PC-9 (cell line): Measurements from ENCODE around the gene ARSI. TPM values are rescaled to one million over a fixed set of nuclear protein-coding genes. Genes with fewer than 3 reads are reported as not detected.

ENCODE experiments used
- BruUV-seq: library from RNA; stranded (reverse); fragments of 400-500 nt; replicated peaks from 2 replicates; lab custom pipeline; 2021; lab: Mats Ljungman, UMichigan
- CTCF ChIA-PET: fragments of 300-600 bp; sonication (Branson Sonifier 250); formaldehyde crosslinking; loops from one replicate; lab custom pipeline; 2022; ENCODE audit warnings: antibody characterized with exemption; lab: Charles Lee
- POLR2A ChIA-PET: fragments of 300-600 bp; sonication (Branson Sonifier 250); formaldehyde crosslinking; loops from one replicate; lab custom pipeline; 2022; ENCODE audit warnings: antibody characterized with exemption; ENCODE audit not compliant: unreplicated experiment; lab: Charles Lee
- DNase-seq, 2 experiments: peaks; one replicate each; pipeline versions ENCODE4 v3.0.0 to v3.0.0-alpha.2; 2015 to 2022; ENCODE audit warnings: mixed read lengths in 1 of 2
- H2AFZ ChIP-seq: fragments of 200-600 bp; sonication (generic); 2 replicates; pipeline ENCODE4 v1.8.1; 2017; ENCODE audit warnings: antibody characterized with exemption
- H3F3A ChIP-seq: fragments of 200-600 bp; sonication (generic); 2 replicates; pipeline ENCODE4 v1.8.1; 2017; ENCODE audit warnings: antibody characterized with exemption, mild to moderate bottlenecking, low read depth; ENCODE audit not compliant: insufficient read depth
- H3K27ac ChIP-seq: fragments of 200-600 bp; sonication (generic); 2 replicates; pipeline ENCODE4 v1.6.1; 2016; ENCODE audit warnings: mixed run types
- H3K27me3 ChIP-seq: fragments of 200-600 bp; sonication (generic); 2 replicates; pipeline ENCODE4 v1.6.1; 2016; ENCODE audit warnings: low read depth, mixed run types; ENCODE audit not compliant: insufficient read depth
- H3K36me3 ChIP-seq: fragments of 200-600 bp; sonication (generic); 2 replicates; pipeline ENCODE4 v1.6.1; 2016; ENCODE audit warnings: low read depth, mixed run types
- H3K4me1 ChIP-seq: fragments of 200-600 bp; sonication (generic); replicated peaks from 2 replicates; pipeline ENCODE4 v1.6.1; 2016; ENCODE audit warnings: mixed run types; ENCODE audit not compliant: insufficient read depth
- H3K4me2 ChIP-seq: fragments of 200-600 bp; sonication (generic); 2 replicates; pipeline ENCODE4 v1.6.1; 2017; ENCODE audit warnings: mixed run types
- H3K4me3 ChIP-seq: fragments of 200-600 bp; sonication (generic); 2 replicates; pipeline ENCODE4 v1.6.1; 2016; ENCODE audit warnings: mixed run types
- H3K79me2 ChIP-seq: fragments of 200-600 bp; sonication (generic); 2 replicates; pipeline ENCODE4 v1.6.1; 2017; ENCODE audit warnings: low read depth, mixed run types
- H3K9me2 ChIP-seq: fragments of 200-600 bp; sonication (generic); 2 replicates; pipeline ENCODE4 v1.8.1; 2017; ENCODE audit warnings: mild to moderate bottlenecking; ENCODE audit not compliant: insufficient read depth
- H3K9me3 ChIP-seq: fragments of 200-600 bp; sonication (generic); 2 replicates; pipeline ENCODE4 v1.8.1; 2016; ENCODE audit warnings: low read depth; ENCODE audit not compliant: insufficient read depth
- H4K20me1 ChIP-seq: fragments of 200-600 bp; sonication (generic); 2 replicates; pipeline ENCODE4 v1.8.1; 2017; ENCODE audit not compliant: insufficient read depth
- EZH2 ChIP-seq: fragments of 200-600 bp; sonication (generic); IDR thresholded peaks from 2 replicates; pipeline ENCODE4 v1.8.0; 2017; ENCODE audit warnings: antibody characterized with exemption, low read depth
- intact Hi-C: fragments of 100-400 bp; cut with micrococcal nuclease; formaldehyde crosslinking; loops from one replicate; pipeline ENCODE4 v1.10.0; 2022; ENCODE audit not compliant: unreplicated experiment
- total RNA-seq: library from RNA; stranded (reverse); gene quantifications from 2 replicates; pipeline ENCODE4 v1.2.3, GENCODE V29; 2021
- TF ChIP-seq, protein P1 (sequence below): fragments of 200-600 bp; sonication (generic); conservative IDR thresholded peaks from 2 replicates; pipeline ENCODE4 v1.6.1; 2017; ENCODE audit warnings: mixed run types, antibody characterized with exemption, mild to moderate bottlenecking, moderate library complexity

The ARSI gene
- total RNA-seq, 1 experiment from 2014 or later = 2.6 TPM

DNA sequence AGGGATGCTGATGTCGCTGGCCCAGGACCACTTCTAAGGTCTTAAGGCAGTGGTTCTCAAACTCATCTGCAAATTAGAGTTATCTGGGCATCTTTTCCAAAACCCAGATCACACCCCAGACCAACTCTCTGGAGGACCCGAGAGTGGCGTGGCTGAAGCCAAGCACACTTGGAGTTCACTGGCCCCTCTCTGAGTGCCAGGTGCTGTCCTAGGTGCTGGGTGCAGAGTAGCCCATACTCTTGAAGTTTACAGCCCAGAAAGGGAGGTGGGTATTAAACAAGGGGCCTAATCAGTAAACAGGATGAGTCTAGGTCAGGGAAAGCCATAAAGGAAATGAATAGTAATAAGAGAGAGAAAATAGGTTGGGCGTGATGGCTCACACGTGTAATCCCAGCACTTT is 30.8 kb downstream of the ARSI start:
- Histone ChIP-seq H3K4me2 (no peak overlapping the region), H4K20me1 (no peaks in the 10 kb centered on the region), H3K4me1 (no peaks in the 10 kb centered on the region), H3K4me3 (no peak overlapping the region), H3K36me3 (no peaks in the 10 kb centered on the region), H3F3A (no peaks in the 10 kb centered on the region), H3K79me2 (no peaks in the 10 kb centered on the region), H2AFZ (no peak overlapping the region), H3K27me3 (no peaks in the 10 kb centered on the region), H3K9me2 (no peaks in the 10 kb centered on the region), H3K27ac (no peak overlapping the region), H3K9me3 (no peaks in the 10 kb centered on the region)
- intact Hi-C loops = loop anchor here (1.0 to 2.0 kb wide), 2 partner anchors 78 to 165 kb away; no protein-coding TSS in a partner anchor
- ChIA-PET POLR2A (no interaction called here), CTCF (interaction anchor here (1.1 kb wide), 1 partner anchor 79 kb away, joined by 5 read pairs; no protein-coding TSS in a partner anchor)
- TF ChIP-seq, protein P1, sequence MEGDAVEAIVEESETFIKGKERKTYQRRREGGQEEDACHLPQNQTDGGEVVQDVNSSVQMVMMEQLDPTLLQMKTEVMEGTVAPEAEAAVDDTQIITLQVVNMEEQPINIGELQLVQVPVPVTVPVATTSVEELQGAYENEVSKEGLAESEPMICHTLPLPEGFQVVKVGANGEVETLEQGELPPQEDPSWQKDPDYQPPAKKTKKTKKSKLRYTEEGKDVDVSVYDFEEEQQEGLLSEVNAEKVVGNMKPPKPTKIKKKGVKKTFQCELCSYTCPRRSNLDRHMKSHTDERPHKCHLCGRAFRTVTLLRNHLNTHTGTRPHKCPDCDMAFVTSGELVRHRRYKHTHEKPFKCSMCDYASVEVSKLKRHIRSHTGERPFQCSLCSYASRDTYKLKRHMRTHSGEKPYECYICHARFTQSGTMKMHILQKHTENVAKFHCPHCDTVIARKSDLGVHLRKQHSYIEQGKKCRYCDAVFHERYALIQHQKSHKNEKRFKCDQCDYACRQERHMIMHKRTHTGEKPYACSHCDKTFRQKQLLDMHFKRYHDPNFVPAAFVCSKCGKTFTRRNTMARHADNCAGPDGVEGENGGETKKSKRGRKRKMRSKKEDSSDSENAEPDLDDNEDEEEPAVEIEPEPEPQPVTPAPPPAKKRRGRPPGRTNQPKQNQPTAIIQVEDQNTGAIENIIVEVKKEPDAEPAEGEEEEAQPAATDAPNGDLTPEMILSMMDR = no peak
- no peak for TF ChIP-seq EZH2
- peak in 1 of 2 experiments; percentile 28 for DNase-seq
- no TSS peak for BruUV-seq

DNA sequence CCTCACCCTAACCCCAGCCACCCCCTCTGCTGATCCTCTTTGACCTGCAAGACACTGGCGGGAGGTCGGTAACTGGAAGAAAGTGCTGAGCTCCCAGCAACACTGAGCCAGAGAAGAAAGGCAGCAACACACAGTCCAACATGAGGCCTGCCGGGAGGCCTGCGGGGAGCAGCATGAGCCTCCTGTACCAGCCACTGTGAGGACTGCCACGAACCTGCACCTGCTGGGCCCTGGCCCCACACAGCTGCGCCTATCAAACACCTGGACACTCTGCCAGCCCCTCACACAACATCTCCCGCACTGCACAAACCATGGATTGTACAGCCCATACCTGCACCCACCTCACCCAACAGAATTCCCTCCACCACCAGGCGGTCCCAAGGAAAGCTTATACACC is 31.4 kb downstream of the ARSI start:
- H3K4me2 ChIP-seq = no peak overlapping the region
- H3K4me3 ChIP-seq = no peak overlapping the region
- TF ChIP-seq, protein P1 = no peak
- TF ChIP-seq EZH2 = no peak
- H3K9me3 ChIP-seq = no peaks in the 10 kb centered on the region
- no peaks in the 10 kb centered on the region for H3F3A ChIP-seq
- H2AFZ ChIP-seq = no peak overlapping the region
- no peaks in the 10 kb centered on the region for H3K79me2 ChIP-seq
- intact Hi-C loops = no loop called here
- H3K9me2 ChIP-seq = no peaks in the 10 kb centered on the region
- H4K20me1 ChIP-seq = no peaks in the 10 kb centered on the region
- DNase-seq = no peak
- ChIA-PET CTCF (no interaction called here), POLR2A (no interaction called here)
- H3K27ac ChIP-seq = no peak overlapping the region
- no TSS peak for BruUV-seq
- no peaks in the 10 kb centered on the region for H3K36me3 ChIP-seq
- H3K27me3 ChIP-seq = no peaks in the 10 kb centered on the region
- no peaks in the 10 kb centered on the region for H3K4me1 ChIP-seq

DNA sequence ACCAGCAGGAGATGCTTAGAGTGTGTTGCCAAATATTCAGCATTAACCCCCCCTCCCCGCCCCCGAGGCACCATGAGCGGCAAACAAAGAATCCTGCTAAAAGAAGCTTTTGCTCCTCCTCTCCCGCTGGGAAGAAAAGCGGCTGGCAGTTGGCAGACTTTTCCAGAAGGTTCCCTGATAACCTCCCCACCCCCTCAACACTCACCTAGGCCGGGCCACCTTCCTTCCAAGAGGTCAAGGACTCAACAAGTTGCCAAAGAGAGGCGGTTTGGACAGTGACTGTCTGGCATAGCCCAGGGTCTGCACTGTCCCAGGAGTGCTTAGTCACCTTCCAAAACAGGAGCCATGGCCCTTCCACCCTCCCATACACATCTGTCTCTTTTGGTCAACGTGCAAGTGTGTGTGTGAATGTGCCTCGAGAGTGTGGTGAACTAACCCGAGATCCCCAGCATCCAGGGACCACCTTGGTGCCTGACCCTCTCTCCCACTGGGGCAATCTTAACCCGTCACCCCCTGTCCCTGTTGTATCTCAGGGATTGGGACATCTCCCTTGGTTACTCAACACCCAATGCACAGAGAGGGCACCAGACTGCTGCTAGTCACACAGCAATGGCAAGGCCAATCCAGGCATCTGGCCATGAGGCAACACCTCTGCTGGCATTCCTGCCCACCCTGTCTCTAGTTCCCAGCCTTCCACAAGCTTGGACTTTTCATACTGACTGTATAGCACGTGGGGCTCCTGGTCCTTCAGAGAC is 32.0 kb downstream of the ARSI start:
- POLR2A ChIA-PET = no interaction called here
- intact Hi-C loops = no loop called here

More for the DNA sequence above, 32.0 kb downstream of the ARSI start:
- H3K27ac ChIP-seq = no peak overlapping the region
- H3K79me2 ChIP-seq = no peaks in the 10 kb centered on the region
- peak in 1 of 2 experiments; percentile 10 for DNase-seq
- H3K4me1 ChIP-seq = no peaks in the 10 kb centered on the region
- H2AFZ ChIP-seq = no peak overlapping the region
- H3F3A ChIP-seq = no peaks in the 10 kb centered on the region
- no peaks in the 10 kb centered on the region for H4K20me1 ChIP-seq
- CTCF ChIA-PET = interaction anchor here (0.6 kb wide), 1 partner anchor 181 kb away, joined by 3 read pairs; no protein-coding TSS in a partner anchor
- H3K9me2 ChIP-seq = no peaks in the 10 kb centered on the region
- no TSS peak for BruUV-seq
- no peaks in the 10 kb centered on the region for H3K36me3 ChIP-seq
- H3K27me3 ChIP-seq = no peaks in the 10 kb centered on the region
- no peaks in the 10 kb centered on the region for H3K9me3 ChIP-seq
- H3K4me3 ChIP-seq = no peak overlapping the region
- TF ChIP-seq, protein P1 = no peak
- no peak for TF ChIP-seq EZH2
- no peak overlapping the region for H3K4me2 ChIP-seq
